ENCODE measurements around the gene OSMR.

Gene OSMR

DNA sequence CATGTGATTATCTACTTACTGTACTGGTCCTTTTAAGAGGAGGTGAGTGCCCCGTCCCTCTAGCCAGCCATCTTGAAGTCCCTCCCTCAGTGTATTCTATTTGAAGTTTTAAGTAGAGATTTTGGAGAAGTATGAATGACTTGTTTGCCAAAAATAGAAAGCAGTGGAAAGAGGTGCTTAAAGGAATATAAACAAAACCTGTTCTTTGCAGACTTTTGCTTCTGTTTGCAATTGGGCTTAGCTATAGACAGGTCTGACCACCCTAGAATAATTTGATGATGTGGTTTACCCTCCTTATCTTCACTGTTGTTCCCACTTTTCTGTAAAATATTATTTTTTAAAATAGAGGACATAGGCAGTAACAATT is 21.2 kb downstream of the OSMR start:
- no peak for DNase-seq (ENCODE audit: low read depth)
- no peak overlapping the region for H3K4me3 ChIP-seq (ENCODE audit: low read depth, low read length)

GRCh38 chr5:38867416-38867815 is 21.6 kb downstream of the OSMR start:
- no peak for DNase-seq (ENCODE audit: low read depth)
- H3K4me3 ChIP-seq (ENCODE audit: low read depth, low read length), result no peak overlapping the region

DNA sequence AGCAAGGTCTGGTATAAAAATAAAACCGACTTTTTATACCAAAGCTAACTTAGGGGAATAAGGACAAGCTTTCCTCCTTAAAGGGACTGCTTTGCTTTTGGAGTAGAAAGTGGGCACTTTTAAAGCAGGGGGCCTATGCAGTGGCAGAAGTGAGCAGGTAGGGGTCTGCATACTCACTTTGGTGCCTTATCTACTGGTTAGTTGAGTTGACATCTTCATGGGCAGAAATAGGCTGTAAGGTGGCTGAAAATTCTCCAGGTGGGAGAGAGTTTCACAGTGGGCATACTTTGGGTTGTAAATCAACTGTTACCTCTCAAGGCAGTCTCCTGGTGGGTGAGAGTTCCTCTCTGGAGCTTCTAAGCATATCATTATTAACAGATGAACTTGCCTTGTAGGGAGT is 24.8 kb downstream of the OSMR start:
- no peak for DNase-seq (ENCODE audit: low read depth)
- H3K4me3 ChIP-seq (ENCODE audit: low read depth, low read length), result no peak overlapping the region

- DNase-seq (ENCODE audit: low read depth), result no peak
- H3K4me3 ChIP-seq (ENCODE audit: low read depth, low read length), result no peak overlapping the region
These were observed 25.3 kb downstream of the OSMR start for GRCh38 chr5:38871058-38871605.

- DNase-seq (ENCODE audit: low read depth), result peak; percentile 97
- H3K4me3 ChIP-seq (ENCODE audit: low read depth, low read length), result no peak overlapping the region
These were observed 26.2 kb downstream of the OSMR start for GRCh38 chr5:38871790-38872551.

DNA sequence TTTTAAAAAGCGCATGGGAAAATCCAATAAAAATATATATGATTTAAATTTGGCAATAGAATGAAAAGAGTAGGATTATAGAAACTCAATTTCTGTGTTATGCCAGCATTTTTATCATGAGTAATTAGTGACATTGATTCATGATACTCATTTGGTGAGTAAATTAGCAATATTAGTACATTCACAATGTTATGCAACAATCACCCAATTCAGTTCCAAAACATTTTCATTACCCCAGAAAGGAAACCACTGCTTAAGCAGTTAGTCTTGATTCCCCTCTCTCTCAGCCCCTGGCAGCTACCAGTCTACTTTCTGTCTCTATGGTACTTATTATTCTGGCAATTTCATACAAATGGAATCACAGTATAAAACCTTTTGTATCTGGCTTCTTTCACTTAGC is 27.0 kb downstream of the OSMR start:
- no peak for DNase-seq (ENCODE audit: low read depth)
- H3K4me3 ChIP-seq (ENCODE audit: low read depth, low read length), result no peak overlapping the region

GRCh38 chr5:38874948-38875456 is 29.2 kb downstream of the OSMR start:
- H3K4me3 ChIP-seq (ENCODE audit: low read depth, low read length), result no peak overlapping the region
- no peak for DNase-seq (ENCODE audit: low read depth)

GRCh38 chr5:38878391-38879077 is 32.7 kb downstream of the OSMR start:
- H3K4me3 ChIP-seq (ENCODE audit: low read depth, low read length), result no peak overlapping the region
- no peak for DNase-seq (ENCODE audit: low read depth)

DNA sequence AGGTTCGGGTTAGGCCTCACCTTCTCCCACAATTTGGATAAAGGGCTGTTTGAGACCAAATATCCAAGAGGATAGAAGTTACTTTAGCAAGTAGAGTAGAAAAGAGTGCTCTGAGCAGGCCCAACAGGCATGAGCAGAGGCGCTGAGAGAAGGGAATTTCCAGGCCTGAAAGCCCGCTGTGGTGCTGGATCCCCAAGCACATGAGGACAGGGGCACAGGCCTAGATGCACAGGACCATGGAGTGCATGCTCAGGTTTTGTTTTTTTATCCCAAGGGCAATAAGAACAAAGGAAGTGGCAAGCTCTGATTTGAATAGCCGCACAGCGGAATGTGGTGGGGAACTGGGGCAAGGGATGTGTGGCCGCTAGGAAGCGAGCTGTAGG is 33.3 kb downstream of the OSMR start:
- no peak for DNase-seq (ENCODE audit: low read depth)
- no peak overlapping the region for H3K4me3 ChIP-seq (ENCODE audit: low read depth, low read length)

DNA sequence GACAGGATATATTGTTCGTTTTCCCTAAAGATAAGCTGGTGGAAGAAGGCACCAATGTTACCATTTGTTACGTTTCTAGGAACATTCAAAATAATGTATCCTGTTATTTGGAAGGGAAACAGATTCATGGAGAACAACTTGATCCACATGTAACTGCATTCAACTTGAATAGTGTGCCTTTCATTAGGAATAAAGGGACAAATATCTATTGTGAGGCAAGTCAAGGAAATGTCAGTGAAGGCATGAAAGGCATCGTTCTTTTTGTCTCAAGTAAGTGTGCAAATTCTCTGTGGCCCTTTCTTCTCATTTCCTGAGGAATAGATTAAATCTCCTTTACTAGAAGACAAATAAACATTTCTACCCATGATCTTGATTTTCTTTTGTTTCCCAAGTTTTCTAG is 38.0 kb downstream of the OSMR start:
- no peak overlapping the region for H3K4me3 ChIP-seq (ENCODE audit: low read depth, low read length)
- DNase-seq (ENCODE audit: low read depth), result no peak

GRCh38 chr5:38885208-38885607 is 39.4 kb downstream of the OSMR start:
- H3K4me3 ChIP-seq (ENCODE audit: low read depth, low read length), result no peak overlapping the region
- DNase-seq (ENCODE audit: low read depth), result no peak

DNA sequence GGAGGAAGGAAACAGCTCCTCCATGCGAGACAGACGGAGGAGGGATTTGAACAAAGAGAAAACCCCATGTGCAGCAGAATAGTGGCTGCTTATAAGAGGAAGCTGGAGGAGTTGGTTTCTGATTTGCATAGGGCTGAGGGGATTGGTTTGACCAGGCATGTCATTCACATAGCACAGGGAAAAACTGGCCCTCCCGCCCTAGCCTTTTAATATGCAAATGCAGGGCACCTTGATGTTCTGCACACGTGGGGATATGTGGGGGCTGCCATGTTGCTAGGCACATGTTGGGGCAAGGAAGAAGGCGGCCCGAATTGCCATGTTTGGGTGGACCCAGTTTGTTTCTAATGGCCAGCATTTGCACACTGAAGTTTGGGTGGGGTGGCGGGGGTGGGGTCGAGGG is 42.2 kb downstream of the OSMR start:
- DNase-seq (ENCODE audit: low read depth), result no peak

DNA sequence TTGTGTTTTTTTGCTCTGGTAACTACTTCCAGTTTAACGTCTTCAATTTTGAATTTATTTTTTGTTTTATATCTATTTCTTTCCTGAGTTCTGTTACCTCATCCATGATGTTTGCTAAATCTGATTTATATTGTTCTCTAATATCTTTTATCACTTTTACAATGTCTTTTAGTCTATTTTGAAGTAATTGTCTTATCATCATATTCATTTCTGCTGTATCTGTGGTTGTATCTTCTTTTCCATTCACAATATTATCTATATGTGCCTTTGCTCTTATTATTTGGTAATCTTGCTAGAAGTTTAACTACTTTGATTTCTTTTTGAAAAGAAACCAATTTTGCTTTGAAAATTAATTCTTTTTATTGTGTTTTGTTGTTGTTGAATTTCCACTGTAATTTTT is 43.6 kb downstream of the OSMR start:
- no peak for DNase-seq (ENCODE audit: low read depth)
- H3K4me3 ChIP-seq (ENCODE audit: low read depth, low read length), result no peak overlapping the region

More for the DNA sequence above, 42.2 kb downstream of the OSMR start:
- no peak overlapping the region for H3K4me3 ChIP-seq (ENCODE audit: low read depth, low read length)

- no peak for DNase-seq (ENCODE audit: low read depth)
- H3K4me3 ChIP-seq (ENCODE audit: low read depth, low read length), result no peak overlapping the region
These were observed 45.8 kb downstream of the OSMR start for GRCh38 chr5:38891563-38891962.

GRCh38 chr5:38892363-38892762 is 46.6 kb downstream of the OSMR start:
- no peak overlapping the region for H3K4me3 ChIP-seq (ENCODE audit: low read depth, low read length)
- DNase-seq (ENCODE audit: low read depth), result no peak

GRCh38 chr5:38896760-38897159 is 50.9 kb downstream of the OSMR start:
- no peak for DNase-seq (ENCODE audit: low read depth)

GRCh38 chr5:38899936-38900335 is 54.1 kb downstream of the OSMR start:
- no peak for DNase-seq (ENCODE audit: low read depth)
- H3K4me3 ChIP-seq (ENCODE audit: low read depth, low read length), result no peak overlapping the region

More at GRCh38 chr5:38896760-38897159, 50.9 kb downstream of the OSMR start:
- no peak overlapping the region for H3K4me3 ChIP-seq (ENCODE audit: low read depth, low read length)

DNA sequence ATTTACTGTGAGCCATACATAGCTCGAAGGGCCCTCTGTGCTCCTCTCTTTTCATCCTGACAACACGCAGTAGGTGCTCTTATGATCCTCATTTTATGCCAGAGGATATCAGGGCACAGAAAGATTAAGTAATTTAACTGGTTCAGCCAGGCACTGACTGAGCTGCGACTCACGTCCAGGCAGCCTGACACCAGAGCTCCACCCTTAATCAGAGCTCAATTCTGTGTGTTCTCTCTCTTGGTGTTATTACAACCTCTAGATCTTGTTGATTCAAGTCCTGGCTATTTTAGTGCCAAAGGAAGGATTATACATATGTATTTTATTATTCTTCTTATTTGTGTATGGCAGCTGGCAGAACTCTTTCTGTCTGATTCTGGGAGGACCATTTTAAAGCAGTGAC is 59.7 kb downstream of the OSMR start:
- DNase-seq (ENCODE audit: low read depth), result no peak
- no peak overlapping the region for H3K4me3 ChIP-seq (ENCODE audit: low read depth, low read length)

DNA sequence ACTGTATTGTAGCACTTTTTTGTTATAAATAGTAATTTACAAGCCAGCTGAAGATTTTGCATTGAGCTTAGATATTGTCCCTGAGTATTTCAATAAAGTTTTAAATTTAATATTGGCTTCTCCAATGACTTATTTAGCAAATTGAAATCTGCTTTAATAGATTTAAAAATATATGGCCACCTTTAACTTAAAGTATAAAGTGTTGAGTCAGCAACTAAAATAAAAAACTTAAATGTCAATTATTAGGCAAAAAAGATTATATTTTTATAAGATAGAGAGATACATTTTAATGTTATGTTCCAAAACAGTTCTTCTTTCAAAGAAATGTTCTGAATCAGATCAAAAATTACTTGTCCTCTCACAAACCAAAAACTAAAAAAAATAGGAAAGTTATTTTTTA is 60.7 kb downstream of the OSMR start:
- DNase-seq (ENCODE audit: low read depth), result no peak
- no peak overlapping the region for H3K4me3 ChIP-seq (ENCODE audit: low read depth, low read length)

DNA sequence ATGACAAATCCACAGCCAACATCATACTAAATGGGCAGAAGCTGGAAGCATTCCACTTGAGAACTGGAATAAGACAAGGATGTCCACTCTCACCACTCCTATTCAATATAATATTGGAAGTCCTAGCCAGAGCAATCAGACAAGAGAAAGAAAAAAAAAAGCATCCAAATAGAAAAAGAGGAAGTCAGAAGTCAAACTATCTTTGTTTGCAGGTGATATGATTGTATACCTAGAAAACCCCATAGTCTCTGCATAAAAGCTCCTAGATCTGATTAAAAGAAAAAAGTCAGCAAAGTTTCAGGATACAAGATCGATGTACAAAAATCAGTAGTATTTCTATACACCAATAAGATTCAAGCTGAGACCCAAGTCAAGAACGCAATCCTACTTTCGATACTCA is 66.1 kb downstream of the OSMR start:
- H3K4me3 ChIP-seq (ENCODE audit: low read depth, low read length), result no peak overlapping the region
- DNase-seq (ENCODE audit: low read depth), result no peak

DNA sequence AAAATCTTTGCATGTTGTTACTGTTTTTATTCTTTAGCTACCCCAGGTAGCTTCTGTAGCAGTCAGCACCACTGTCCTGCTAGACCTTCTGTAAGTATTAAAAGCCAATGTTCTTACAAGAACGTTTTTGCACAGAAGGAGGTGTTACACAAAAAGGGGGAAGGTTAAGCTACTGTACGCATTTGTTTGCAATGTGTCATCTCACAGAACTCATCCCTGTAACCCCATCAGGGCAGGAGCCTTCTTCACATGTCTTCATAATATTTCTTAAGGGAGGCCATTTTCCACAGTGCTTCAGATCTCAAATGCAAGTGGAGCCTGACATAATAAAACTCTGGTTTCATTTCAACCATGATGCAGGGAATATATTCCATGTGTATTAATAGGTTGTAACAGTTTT is 67.9 kb downstream of the OSMR start:
- no peak overlapping the region for H3K4me3 ChIP-seq (ENCODE audit: low read depth, low read length)
- DNase-seq (ENCODE audit: low read depth), result no peak
